Left ventricle myocardium superior (tissue), 1 donor: ENCODE data around the gene PLCG1. TPM values are rescaled to one million over a fixed set of nuclear protein-coding genes. Genes with fewer than 3 reads are reported as not detected.

Source experiments
- ATAC-seq: fragments of 200-7000 bp; cut with Tn5 transposase; one replicate; pipeline ENCODE4 v1.9.1; 2020; ENCODE audit warnings: mild to moderate bottlenecking, moderate library complexity
- DNase-seq: peaks from one replicate; pipeline ENCODE4 v3.0.0-alpha.2; 2020
- intact Hi-C: fragments of 100-400 bp; cut with micrococcal nuclease; formaldehyde crosslinking; loops from one replicate; pipeline ENCODE4 v1.11.0; 2022
- total RNA-seq: library from RNA; stranded (reverse); fragmentation: NEBNext Ultra II Directional; extraction: Animal tissue kit (Norgen Biotek cat#: 25700); gene quantifications from one replicate; pipeline ENCODE4 v1.2.1, GENCODE V29; 2021
- donor health status: DM: no; HTN: yes; CAD: no; lungs with severe emphysema.

Gene PLCG1
- total RNA-seq, 1 donor from 2014 or later: 56.5 TPM

DNA sequence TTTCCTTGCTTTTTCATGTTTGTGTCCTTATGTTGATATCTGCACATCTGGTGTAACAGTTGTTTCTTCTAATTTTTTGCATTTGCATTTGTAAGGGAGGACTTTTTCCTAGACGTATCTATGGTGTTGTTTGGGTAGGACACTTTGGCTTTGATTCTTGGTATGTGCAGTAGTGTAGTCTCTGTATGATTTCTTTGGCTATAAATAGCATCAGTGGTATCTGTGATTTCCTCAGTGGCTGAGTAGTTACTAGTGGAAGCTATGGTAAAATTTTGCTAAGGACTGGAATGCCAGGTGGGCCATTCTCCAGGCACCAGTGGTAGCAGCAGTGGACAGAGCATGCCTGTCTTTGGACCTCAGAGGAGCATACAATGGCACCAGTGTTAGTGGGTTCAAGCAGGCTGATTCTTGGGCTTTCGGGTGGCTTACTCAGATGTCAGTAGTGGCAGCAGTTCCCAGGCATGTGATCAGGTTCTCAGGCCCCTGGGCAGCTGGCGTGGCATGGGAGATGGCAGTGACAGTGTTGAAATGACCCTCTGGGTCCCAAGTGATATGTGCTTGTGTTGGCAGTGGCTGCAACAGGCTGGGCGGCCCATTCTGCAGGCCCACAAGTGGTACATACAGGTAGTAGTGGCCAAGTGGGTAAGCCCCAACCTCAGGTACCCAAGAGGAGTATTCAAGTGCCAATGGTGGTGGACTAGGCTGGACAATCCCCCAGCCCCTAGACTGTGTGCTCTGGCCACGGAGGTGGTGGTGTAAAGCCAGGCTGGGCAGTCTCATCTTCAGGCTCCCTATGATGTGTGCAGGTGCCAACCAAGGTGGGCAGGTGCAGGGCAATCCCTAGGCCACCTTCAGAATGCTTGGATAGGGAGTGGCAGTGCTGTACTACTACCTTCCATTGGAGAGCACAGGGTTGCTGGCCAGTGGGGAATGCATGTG is 54.5 kb downstream of the PLCG1 start:
- intact Hi-C loops: no loop called here
- ATAC-seq (peak; percentile 56), DNase-seq (no peak)

GRCh38 chr20:41192575-41192974 is 55.2 kb downstream of the PLCG1 start:
- DNase-seq (no peak), ATAC-seq (no peak)
- intact Hi-C loops: no loop called here

DNA sequence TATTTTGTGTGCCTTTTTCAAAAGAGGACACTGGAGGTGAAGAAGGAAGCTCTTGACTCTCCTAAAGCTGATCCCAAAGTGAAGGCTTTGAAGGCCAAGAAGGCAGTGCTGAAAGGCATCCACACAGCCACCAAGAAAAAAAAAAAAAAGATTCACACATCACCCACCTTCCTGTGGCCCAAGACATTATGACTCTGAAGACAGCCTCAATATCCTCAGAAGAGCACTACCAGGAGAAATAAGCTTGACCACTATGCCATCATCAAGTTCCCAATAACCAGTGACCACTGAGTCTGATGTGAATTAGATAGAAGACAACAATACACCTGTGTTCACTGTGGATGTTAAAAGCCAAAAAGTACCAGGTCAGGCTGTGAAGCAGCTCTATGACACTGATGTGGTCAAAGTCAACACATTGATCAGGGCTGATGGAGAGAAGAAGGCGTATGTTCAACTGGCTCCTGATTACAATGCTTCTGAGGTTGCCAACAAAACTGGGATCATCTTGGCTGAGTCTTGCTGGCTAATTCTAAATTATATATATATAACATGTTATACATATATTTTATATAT is 59.4 kb downstream of the PLCG1 start:
- intact Hi-C loops: no loop called here
- no peak for DNase-seq
- ATAC-seq: no peak

GRCh38 chr20:41198443-41198842 is 61.1 kb downstream of the PLCG1 start:
- intact Hi-C loops: no loop called here

DNA sequence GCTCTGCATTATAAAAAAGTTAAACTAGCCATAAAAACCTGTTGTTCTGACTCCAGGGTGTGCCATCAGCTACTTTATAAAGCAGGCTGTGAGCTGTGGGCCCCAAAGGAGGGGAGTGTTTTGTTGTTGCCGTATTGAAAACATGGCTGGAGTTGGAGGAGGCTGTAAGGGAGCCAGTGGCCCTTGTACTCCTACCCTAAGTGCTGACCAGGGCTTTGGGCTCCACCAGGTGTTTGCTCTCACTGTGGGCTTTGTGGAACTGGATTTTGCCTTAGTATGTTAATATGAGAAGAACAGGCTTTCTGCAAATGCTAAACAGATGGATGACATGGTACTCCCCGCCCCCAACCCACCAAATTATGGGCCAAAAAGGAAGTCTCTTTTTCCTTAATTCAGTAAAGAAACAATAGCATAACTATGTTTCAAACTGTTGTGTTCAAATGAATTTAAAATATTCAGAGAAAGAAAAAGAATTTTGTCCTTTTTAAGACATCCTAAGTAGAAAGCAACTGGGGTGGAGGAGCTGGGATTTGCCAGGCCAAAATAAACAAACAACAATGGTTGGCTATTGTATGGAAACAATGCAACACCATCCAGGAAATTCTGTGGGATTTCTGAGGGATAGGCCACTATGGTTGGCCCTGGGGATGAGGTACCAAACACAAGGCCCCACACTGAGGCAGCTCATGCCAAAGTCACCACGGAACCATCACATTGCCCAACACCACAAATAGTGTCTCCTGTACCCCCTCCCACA is 63.3 kb downstream of the PLCG1 start:
- no peak for DNase-seq
- no peak for ATAC-seq
- intact Hi-C loops: no loop called here

More at GRCh38 chr20:41198443-41198842, 61.1 kb downstream of the PLCG1 start:
- ATAC-seq (no peak), DNase-seq (no peak)

GRCh38 chr20:41201760-41202159 is 64.4 kb downstream of the PLCG1 start:
- intact Hi-C loops: no loop called here
- DNase-seq: no peak
- ATAC-seq: no peak

DNA sequence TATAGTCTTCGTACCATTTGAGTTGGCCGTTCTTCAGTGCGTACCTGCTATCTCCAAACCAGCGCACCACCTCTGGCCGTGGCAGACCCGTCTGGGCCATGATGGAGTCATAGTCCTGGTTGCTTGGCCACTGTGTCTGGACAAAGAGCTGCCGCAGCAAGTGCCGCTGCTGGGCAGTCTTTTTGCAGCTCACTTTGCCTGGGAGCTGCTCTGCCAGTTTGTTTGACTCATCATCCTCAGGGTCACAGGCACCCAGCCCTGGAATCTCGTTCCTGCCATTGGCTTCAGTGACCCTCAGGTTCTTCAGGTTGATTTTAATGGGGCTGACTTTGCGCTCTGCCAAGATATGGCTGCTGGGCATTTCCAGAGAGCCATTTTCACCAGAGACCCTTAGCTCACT is 65.1 kb downstream of the PLCG1 start:
- intact Hi-C loops: no loop called here
- no peak for DNase-seq
- ATAC-seq: no peak

DNA sequence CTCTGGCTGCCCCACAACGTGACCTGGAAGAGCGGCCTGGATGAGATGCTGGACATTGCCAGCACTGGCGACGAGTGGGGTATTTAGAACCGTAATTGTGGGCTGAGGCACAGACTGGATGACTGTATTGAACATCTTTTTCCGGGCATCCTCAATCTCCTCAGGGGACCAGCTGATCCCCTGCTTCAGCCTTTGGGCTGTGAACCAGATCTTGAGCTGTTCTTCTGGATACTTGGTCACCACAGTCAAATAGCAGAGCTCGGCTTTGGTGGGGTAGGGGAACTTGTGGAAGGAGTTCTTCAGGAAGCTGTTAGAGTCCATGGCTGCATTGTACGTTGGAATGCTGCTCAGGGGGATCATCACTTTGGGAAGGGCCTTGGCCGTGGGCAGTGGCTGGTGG is 66.3 kb downstream of the PLCG1 start:
- DNase-seq: no peak
- intact Hi-C loops: no loop called here
- no peak for ATAC-seq

DNA sequence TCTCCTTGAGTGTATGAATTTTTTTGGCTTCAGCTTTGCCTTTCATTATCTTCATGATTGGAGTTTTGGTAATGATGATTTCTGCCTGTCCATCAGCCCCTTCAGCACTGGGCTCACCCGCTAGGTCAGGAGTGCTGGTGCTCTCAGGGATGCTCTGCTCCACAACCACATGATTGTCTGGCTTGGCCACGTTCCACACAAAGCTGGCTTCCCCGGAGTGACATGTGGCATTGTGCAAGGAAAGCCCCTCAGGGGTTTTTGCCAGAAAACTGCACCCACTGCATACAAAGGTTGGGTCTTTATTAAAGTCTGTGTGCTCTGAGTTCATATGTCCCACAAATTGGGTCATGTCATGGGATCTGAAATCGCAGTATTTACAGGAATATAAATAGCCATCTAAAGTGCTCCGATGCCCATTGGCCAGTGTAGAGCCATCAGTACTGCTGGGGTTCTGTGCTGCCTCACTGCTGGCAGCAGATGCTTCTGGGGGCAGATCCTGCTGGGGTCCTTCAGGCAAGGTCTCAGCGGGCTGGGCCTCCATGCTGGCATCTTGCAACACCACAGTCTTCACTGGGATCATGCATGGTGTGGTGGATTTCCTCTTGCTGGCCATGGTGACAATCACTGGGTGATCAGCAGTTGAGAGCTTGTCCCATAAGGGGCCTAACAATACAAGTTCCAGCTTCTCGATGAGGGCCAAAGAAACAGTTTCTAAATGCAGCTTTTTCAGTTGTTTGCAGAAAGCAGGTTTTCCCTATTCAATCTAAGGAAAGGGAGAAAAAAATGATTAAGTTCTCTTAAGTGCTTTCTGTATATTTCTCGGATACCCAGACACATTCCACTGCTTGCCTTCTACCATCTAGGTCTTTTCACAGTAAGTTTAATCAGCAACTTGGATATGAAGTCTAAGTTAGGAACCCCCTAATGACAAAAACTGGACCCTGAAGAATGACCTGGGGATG is 67.2 kb downstream of the PLCG1 start:
- intact Hi-C loops: no loop called here
- ATAC-seq (no peak), DNase-seq (no peak)

- ATAC-seq (peak; percentile 68), DNase-seq (no peak)
- intact Hi-C loops: no loop called here
These were observed 68.0 kb downstream of the PLCG1 start for GRCh38 chr20:41205313-41205712.

DNA sequence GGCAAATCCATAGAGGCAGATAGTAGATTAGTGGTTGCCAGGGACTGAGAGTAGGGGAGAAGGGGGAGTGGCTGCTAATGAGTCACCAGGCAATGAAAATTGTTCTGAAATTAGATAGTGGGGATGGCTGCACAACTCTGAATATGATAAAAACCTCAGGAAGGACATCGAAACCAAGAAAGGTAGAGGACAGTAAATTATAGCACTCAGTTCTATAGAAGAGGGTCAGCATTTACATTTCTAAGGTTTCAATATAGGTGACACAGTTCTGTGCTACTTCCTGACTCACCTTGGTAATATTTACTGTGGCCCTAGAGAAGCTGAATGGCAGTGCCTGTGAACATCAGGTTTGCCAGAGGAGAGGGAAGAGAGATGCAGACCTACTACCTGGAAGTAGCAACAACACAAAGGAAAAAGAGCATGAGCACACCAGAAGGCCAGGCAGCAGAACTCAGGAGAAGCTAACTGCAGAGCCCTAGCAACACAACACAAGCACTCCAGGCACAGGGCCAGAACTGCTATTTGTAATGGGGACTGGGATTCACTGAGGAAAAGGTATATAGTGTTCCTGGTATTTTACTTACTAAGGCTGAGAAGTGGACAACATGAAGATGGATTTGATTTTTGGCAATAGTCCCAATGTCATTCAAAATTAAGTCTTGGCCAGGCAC is 75.9 kb downstream of the PLCG1 start:
- intact Hi-C loops: no loop called here
- peak; percentile 56 for DNase-seq
- peak; percentile 92 for ATAC-seq

- intact Hi-C loops: no loop called here
- ATAC-seq: no peak
- DNase-seq: no peak
These were observed 76.9 kb downstream of the PLCG1 start for GRCh38 chr20:41214202-41214601.

- intact Hi-C loops: no loop called here
- DNase-seq (no peak), ATAC-seq (no peak)
These were observed 77.3 kb downstream of the PLCG1 start for GRCh38 chr20:41214666-41215065.

- ATAC-seq (no peak), DNase-seq (no peak)
- intact Hi-C loops: no loop called here
These were observed 80.1 kb downstream of the PLCG1 start for GRCh38 chr20:41217422-41217821.

DNA sequence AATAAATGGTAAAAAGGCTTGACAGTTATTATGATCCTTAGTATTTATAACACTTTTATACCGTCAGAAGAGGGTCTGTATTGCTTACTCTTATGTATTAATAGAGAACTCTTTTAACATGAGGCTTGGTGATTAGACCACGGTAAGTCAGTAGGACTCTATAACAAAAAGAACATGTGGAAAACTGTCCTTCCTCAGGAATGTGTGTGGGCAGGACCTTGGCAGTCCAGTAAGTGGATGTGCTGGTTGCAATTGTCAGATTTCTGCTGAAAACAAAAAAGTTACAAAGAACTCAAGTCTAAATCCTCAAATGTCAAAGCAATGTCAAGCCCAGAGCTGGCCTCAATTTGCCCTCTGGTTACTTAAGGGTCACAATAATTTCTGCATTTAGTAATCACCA is 81.1 kb downstream of the PLCG1 start:
- ATAC-seq: peak; percentile 23
- no peak for DNase-seq
- intact Hi-C loops: no loop called here

GRCh38 chr20:41219824-41220223 is 82.5 kb downstream of the PLCG1 start:
- DNase-seq (no peak), ATAC-seq (no peak)
- intact Hi-C loops: no loop called here

DNA sequence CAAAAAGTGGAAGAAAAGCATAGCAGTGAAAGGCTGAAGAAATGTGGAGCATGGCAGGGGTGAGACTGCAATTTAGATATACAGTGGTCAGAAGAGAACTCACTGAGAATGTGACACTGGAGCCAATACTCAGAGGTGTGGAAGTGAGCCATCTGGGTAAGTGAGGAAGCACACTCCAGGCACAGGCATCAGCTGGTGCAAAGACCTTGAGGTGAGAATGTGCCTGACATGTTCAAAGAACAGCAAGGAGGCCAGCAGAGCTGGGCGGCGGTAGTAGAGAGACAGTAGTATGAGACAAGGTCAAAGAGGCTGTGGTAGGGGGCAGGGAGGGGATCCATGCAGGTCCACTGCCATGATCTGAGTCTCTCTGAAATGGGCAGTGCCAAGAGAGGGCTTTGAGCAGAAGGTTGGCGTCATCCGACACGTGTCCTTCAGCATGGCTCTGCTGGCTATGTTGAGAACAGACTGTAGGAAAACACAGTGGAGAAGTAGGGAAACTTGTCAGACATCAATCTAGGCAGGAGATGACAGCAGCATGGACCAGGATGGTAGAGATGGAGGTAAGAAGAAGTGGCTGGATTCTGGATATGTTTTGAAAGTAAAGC is 84.4 kb downstream of the PLCG1 start:
- DNase-seq (no peak), ATAC-seq (peak; percentile 38)
- intact Hi-C loops: no loop called here

- DNase-seq (no peak), ATAC-seq (peak; percentile 18)
- intact Hi-C loops: no loop called here
These were observed 85.0 kb downstream of the PLCG1 start for GRCh38 chr20:41222296-41222695.
